Activated naive CD8-positive, alpha-beta T cell treated with anti-CD3 and anti-CD28 coated beads, Interleukin-2, amount 50 U/mL, for 16 hours (primary cell): Measurements from ENCODE around the gene PRDM2.

Experiments
- DNase-seq: peaks from one replicate; pipeline ENCODE4 v3.0.0-alpha.2; 2020; ENCODE audit warnings: low read depth, low spot score

The PRDM2 gene

GRCh38 chr1:13842497-13842896 lies 142.5 kb downstream of the PRDM2 start:
- no peak for DNase-seq

- DNase-seq = no peak
These were observed 151.7 kb downstream of the PRDM2 start for GRCh38 chr1:13851726-13852125.

GRCh38 chr1:13855554-13855953 lies 155.6 kb downstream of the PRDM2 start:
- no peak for DNase-seq

- DNase-seq = no peak
These were observed 160.0 kb downstream of the PRDM2 start for GRCh38 chr1:13860031-13860430.

GRCh38 chr1:13864760-13865159 lies 164.8 kb downstream of the PRDM2 start:
- DNase-seq = no peak

- no peak for DNase-seq
These were observed 165.9 kb downstream of the PRDM2 start for GRCh38 chr1:13865851-13866250.

GRCh38 chr1:13867603-13868002 lies 167.6 kb downstream of the PRDM2 start:
- no peak for DNase-seq

GRCh38 chr1:13869172-13869797 lies 169.3 kb downstream of the PRDM2 start:
- no peak for DNase-seq

- no peak for DNase-seq
These were observed 171.4 kb downstream of the PRDM2 start for GRCh38 chr1:13871413-13871812.

GRCh38 chr1:13871886-13872285 lies 171.9 kb downstream of the PRDM2 start:
- no peak for DNase-seq

- no peak for DNase-seq
These were observed 173.0 kb downstream of the PRDM2 start for GRCh38 chr1:13873032-13873431.
